Osteoblast (primary cell): ENCODE data around the gene ARL10. TPM values are rescaled to one million over a fixed set of nuclear protein-coding genes. Genes with fewer than 3 reads are reported as not detected.

Experiments used
- DNase-seq: peaks from one replicate; pipeline ENCODE4 v3.0.0; 2011; ENCODE audit warnings: low spot score, mixed read lengths; ENCODE audit not compliant: insufficient read length; ENCODE audit errors: missing footprints
- H2AFZ ChIP-seq: 2 replicates; pipeline ENCODE4 v1.6.0; 2011; ENCODE audit warnings: mild to moderate bottlenecking, low read length
- H3K27ac ChIP-seq: 2 replicates; pipeline ENCODE4 v1.5.1; 2011; ENCODE audit warnings: mild to moderate bottlenecking, low read depth, low read length, moderate library complexity
- H3K27me3 ChIP-seq: 2 replicates; pipeline ENCODE4 v1.6.0; 2012; ENCODE audit warnings: mild to moderate bottlenecking, control low read depth, inconsistent platforms, low read length, moderate library complexity; ENCODE audit not compliant: insufficient read depth
- H3K36me3 ChIP-seq: 2 replicates; pipeline ENCODE4 v1.5.1; 2011; ENCODE audit warnings: mild to moderate bottlenecking, low read length, control low read depth, moderate library complexity; ENCODE audit not compliant: insufficient read depth
- H3K4me1 ChIP-seq: 2 replicates; pipeline ENCODE4 v1.5.1; 2011; ENCODE audit warnings: mild to moderate bottlenecking, low read length, control low read depth, moderate library complexity; ENCODE audit not compliant: insufficient read depth
- H3K4me2 ChIP-seq: 2 replicates; pipeline ENCODE4 v1.6.0; 2011; ENCODE audit warnings: mild to moderate bottlenecking, low read length; ENCODE audit not compliant: insufficient read depth
- H3K4me3 ChIP-seq: fragments of 200-600 bp; sonication (generic); 3 replicates; pipeline ENCODE4 v1.5.1; 2012; ENCODE audit warnings: mild to moderate bottlenecking, low read length, inconsistent platforms; ENCODE audit not compliant: insufficient read depth
- H3K79me2 ChIP-seq: 2 replicates; pipeline ENCODE4 v1.6.0; 2012; ENCODE audit warnings: mild to moderate bottlenecking, low read length, control low read depth, inconsistent platforms; ENCODE audit not compliant: insufficient read depth
- H3K9me3 ChIP-seq: 2 replicates; pipeline ENCODE4 v1.5.1; 2011; ENCODE audit warnings: low read depth, low read length, control low read depth
- H4K20me1 ChIP-seq: 2 replicates; pipeline ENCODE4 v1.6.0; 2012; ENCODE audit warnings: mild to moderate bottlenecking, low read length, control low read depth; ENCODE audit not compliant: insufficient read depth
- CTCF ChIP-seq: IDR thresholded peaks from 2 replicates; pipeline ENCODE4 v1.5.1; 2011; ENCODE audit warnings: mild to moderate bottlenecking, low read depth, low read length, moderate library complexity; ENCODE audit errors: extremely low read depth
- total RNA-seq: library from RNA; depleted of rRNA; stranded (reverse); fragments of >200 nt; gene quantifications from 2 replicates; pipeline ENCODE4 v1.2.3, GENCODE V29; 2012

ARL10 gene
- total RNA-seq, 1 donor, result 14.1 TPM

- peak; percentile 41 for DNase-seq
- H3K4me2 ChIP-seq, result no peak overlapping the region
- no peak overlapping the region for H2AFZ ChIP-seq
- TF ChIP-seq CTCF, result no peak
- peaks cover 25% of the 10 kb centered on the region for H3K36me3 ChIP-seq
- H3K9me3 ChIP-seq, result no peaks in the 10 kb centered on the region
- H3K27ac ChIP-seq, result no peak overlapping the region
- no peaks in the 10 kb centered on the region for H4K20me1 ChIP-seq
- no peaks in the 10 kb centered on the region for H3K27me3 ChIP-seq
- H3K79me2 ChIP-seq, result no peaks in the 10 kb centered on the region
- H3K4me3 ChIP-seq, result no peak overlapping the region
- H3K4me1 ChIP-seq, result no peaks in the 10 kb centered on the region
Measured at GRCh38 chr5:176371621-176372539, 6.6 kb downstream of the ARL10 start.

DNA sequence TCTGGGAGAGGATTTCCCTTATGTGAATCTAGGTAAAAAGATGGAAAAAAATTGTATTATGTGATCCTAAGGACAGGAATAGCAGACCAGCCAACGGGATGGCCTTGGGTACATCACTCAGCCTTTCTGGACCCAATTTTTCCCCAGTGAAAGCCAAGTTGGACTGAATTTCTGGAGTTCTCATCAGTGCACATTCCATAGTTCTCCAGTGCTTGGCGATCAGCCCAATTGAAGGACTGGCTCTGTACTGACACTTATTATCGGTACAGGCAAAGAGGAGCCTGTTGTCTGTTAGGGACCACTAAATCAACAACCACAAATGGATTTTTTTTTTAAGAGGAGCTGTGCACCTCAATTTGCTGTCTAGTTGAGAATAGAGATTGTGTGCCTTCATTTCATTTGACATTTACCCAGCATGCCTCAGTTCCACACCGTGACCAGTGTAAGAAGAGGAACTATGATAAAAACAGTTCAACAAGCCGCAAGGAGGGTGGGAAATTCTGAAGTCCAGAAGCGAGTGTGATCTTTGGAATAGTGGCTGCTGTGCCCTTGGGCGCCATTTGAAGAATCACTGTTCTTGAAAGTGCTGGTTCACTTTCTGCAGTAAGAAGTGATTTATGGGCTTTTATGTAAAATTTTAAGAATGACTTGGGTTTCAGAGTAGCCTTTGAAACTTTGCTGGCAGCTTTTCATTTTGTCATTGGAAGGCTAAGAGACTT lies 8.0 kb downstream of the ARL10 start:
- no peak overlapping the region for H3K4me3 ChIP-seq
- no peak overlapping the region for H2AFZ ChIP-seq
- H4K20me1 ChIP-seq, result no peaks in the 10 kb centered on the region
- DNase-seq, result no peak
- no peaks in the 10 kb centered on the region for H3K9me3 ChIP-seq
- no peak for TF ChIP-seq CTCF
- H3K4me2 ChIP-seq, result no peak overlapping the region
- H3K79me2 ChIP-seq, result no peaks in the 10 kb centered on the region
- no peak overlapping the region for H3K27ac ChIP-seq
- no peaks in the 10 kb centered on the region for H3K4me1 ChIP-seq
- no peaks in the 10 kb centered on the region for H3K27me3 ChIP-seq
- H3K36me3 ChIP-seq, result peaks cover 19% of the 10 kb centered on the region

DNA sequence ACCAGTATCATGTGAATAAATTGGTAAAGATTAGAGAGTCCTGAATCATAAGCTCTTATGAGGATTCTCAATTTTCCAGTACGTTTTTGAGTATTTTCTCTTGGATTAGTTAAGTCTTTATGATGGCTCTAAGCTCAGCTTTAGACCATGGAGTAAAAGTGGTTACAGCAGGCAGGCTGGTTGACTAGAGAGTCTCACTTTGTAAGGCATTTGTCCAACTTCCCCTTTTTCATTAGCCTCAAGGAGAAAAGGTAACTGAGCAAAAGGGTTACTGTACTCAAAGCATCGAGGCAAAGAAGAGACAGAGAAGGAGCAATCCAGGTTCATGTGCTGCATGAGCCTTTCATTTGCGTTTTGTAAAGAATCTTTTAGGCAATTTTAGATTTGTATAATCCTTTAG lies 14.6 kb downstream of the ARL10 start:
- DNase-seq, result no peak
- H3K79me2 ChIP-seq, result peaks cover under 1% of the 10 kb centered on the region
- H3K9me3 ChIP-seq, result no peaks in the 10 kb centered on the region
- H4K20me1 ChIP-seq, result no peaks in the 10 kb centered on the region
- no peak overlapping the region for H3K4me2 ChIP-seq
- H3K36me3 ChIP-seq, result peaks cover 31% of the 10 kb centered on the region
- H3K4me1 ChIP-seq, result no peaks in the 10 kb centered on the region
- no peak overlapping the region for H3K27ac ChIP-seq
- H2AFZ ChIP-seq, result no peak overlapping the region
- no peak for TF ChIP-seq CTCF
- H3K4me3 ChIP-seq, result no peak overlapping the region
- H3K27me3 ChIP-seq, result no peaks in the 10 kb centered on the region

DNA sequence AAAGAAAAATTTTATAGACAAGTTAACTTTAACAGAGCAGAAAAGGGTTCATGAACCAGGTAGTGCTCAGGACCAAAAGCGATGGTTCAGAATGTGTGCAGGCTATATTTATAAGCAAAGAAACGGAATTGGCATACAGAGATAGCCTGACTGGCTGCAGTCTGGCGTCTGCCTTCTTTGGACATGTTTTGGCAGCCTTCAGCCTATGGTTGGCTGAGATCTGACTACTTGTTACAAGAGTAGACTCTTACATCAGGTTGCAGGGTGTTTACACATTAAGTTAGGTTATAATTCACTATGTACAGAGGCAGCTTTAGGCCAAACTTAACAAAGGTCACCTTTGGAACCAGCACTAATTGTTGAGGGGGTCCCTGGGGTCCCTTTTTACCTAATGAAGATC lies 16.1 kb downstream of the ARL10 start:
- H3K36me3 ChIP-seq, result peaks cover 40% of the 10 kb centered on the region
- no peak overlapping the region for H3K4me3 ChIP-seq
- no peak overlapping the region for H3K27ac ChIP-seq
- H2AFZ ChIP-seq, result no peak overlapping the region
- no peak for TF ChIP-seq CTCF
- peaks cover 16% of the 10 kb centered on the region for H3K79me2 ChIP-seq
- H3K4me1 ChIP-seq, result peaks cover under 1% of the 10 kb centered on the region
- no peak overlapping the region for H3K4me2 ChIP-seq
- no peaks in the 10 kb centered on the region for H3K27me3 ChIP-seq
- H3K9me3 ChIP-seq, result no peaks in the 10 kb centered on the region
- H4K20me1 ChIP-seq, result peaks cover 4% of the 10 kb centered on the region
- no peak for DNase-seq
